Uterus (tissue), 2 donors: ENCODE results near the gene USP11.

Experiments
- POLR2A ChIP-seq, 2 donors: fragments of 450-650 bp; IDR thresholded peaks; one replicate each; pipeline ENCODE4 v1.6.1; 2016; ENCODE audit warnings: antibody characterized with exemption in 2 of 2, mild to moderate bottlenecking in 1 of 2, moderate library complexity in 1 of 2
- TF ChIP-seq, protein P1 (sequence below), 4 experiments: fragments of 200-600 bp in 2 of 4; fragments of 450-650 bp in 2 of 4; sonication (generic) in 2 of 4; IDR thresholded peaks; one replicate each; pipeline ENCODE4 v1.5.1; 2016 to 2019; ENCODE audit warnings: antibody characterized with exemption in 4 of 4, mild to moderate bottlenecking in 2 of 4, moderate library complexity in 1 of 4

DNA sequence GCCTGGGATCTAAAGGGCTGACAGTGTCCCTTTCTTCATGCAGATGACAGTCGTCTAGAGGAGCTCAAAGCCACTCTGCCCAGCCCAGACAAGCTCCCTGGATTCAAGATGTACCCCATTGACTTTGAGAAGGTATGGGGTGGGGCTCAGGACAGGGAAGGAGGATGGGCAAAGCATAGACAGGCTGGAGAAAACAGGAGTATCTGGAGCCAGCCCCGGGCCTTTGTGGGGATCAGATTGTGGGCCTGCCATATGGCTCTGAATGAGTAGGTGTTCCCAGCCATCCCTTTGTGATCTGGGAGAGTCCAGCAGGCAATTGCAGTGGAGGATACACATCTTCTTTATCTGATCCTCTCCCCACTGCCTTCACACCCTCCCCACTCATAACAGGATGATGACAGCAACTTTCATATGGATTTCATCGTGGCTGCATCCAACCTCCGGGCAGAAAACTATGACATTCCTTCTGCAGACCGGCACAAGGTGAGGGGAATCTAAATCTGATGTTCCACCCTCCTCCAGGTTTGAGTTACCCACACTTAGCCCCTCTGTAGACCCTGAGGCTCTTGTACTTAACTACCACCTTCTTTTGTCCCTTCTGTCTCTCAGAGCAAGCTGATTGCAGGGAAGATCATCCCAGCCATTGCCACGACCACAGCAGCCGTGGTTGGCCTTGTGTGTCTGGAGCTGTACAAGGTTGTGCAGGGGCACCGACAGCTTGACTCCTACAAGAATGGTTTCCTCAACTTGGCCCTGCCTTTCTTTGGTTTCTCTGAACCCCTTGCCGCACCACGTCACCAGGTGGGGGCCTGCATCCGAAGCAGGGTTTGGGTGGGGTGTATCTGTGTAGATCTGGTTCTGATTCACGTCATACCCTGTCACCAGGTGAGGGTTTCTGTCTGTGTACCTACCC is 20.2 kb upstream of the USP11 start:
- TF ChIP-seq, protein P1, sequence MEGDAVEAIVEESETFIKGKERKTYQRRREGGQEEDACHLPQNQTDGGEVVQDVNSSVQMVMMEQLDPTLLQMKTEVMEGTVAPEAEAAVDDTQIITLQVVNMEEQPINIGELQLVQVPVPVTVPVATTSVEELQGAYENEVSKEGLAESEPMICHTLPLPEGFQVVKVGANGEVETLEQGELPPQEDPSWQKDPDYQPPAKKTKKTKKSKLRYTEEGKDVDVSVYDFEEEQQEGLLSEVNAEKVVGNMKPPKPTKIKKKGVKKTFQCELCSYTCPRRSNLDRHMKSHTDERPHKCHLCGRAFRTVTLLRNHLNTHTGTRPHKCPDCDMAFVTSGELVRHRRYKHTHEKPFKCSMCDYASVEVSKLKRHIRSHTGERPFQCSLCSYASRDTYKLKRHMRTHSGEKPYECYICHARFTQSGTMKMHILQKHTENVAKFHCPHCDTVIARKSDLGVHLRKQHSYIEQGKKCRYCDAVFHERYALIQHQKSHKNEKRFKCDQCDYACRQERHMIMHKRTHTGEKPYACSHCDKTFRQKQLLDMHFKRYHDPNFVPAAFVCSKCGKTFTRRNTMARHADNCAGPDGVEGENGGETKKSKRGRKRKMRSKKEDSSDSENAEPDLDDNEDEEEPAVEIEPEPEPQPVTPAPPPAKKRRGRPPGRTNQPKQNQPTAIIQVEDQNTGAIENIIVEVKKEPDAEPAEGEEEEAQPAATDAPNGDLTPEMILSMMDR (IDR thresholded peaks at IDR 0.05) = no peak
- no peak for TF ChIP-seq POLR2A (IDR thresholded peaks at IDR 0.05)
